ENCODE data around the gene SCD5.

SCD5 gene

DNA sequence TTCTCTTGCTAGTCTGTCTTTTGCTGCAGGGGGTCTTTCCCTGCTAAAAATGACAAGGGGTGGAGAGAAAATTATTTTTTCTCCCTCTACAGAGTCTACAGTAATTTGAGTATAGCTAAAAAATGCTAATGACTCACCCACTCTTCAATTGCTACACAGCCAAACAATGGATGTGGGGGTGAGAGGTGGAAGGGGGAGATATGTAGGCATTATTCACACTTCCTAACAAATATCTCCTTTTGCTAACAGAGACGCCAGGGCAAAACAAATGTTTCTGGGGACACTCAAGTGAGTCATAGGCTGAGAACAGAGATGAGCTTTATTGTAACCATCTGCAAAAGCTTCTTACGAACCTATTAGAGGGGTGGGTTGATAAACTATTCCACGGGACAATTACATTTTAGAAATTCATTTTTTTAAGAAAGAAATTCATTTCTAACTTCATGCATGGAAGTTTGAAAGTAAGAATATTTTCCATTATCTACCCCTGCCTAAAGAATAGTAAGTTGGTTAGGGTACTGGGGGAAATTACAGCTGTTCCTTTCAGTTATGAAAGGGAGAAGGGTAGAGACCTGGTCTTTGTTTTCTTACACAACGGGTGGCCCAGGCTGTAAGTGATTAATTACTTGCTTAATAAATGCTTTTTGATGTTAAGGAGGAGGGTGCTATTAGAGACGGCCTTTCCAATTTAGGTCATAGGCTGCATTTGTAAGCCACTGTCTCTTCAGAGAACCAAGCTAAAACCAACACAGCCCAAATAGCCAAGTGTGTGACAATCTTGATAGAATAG is 12.8 kb downstream of the SCD5 start:
- DNase-seq, result no peak
- no peak overlapping the region for H3K4me3 ChIP-seq
- TF ChIP-seq, protein P1, sequence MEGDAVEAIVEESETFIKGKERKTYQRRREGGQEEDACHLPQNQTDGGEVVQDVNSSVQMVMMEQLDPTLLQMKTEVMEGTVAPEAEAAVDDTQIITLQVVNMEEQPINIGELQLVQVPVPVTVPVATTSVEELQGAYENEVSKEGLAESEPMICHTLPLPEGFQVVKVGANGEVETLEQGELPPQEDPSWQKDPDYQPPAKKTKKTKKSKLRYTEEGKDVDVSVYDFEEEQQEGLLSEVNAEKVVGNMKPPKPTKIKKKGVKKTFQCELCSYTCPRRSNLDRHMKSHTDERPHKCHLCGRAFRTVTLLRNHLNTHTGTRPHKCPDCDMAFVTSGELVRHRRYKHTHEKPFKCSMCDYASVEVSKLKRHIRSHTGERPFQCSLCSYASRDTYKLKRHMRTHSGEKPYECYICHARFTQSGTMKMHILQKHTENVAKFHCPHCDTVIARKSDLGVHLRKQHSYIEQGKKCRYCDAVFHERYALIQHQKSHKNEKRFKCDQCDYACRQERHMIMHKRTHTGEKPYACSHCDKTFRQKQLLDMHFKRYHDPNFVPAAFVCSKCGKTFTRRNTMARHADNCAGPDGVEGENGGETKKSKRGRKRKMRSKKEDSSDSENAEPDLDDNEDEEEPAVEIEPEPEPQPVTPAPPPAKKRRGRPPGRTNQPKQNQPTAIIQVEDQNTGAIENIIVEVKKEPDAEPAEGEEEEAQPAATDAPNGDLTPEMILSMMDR (IDR thresholded peaks at IDR 0.05), result no peak
- H3K9me3 ChIP-seq, result no peaks in the 10 kb centered on the region
- no peaks in the 10 kb centered on the region for H3K36me3 ChIP-seq
- H3K27me3 ChIP-seq, result no peaks in the 10 kb centered on the region
- intact Hi-C loops (cut with DNase I; ENCODE audit: low total_unique reads), result no loop called here
- H3K4me1 ChIP-seq, result peaks cover 0 to 8% (median 2%) of the 10 kb centered on the region in 4 donors
- H3K27ac ChIP-seq, result no peak overlapping the region

DNA sequence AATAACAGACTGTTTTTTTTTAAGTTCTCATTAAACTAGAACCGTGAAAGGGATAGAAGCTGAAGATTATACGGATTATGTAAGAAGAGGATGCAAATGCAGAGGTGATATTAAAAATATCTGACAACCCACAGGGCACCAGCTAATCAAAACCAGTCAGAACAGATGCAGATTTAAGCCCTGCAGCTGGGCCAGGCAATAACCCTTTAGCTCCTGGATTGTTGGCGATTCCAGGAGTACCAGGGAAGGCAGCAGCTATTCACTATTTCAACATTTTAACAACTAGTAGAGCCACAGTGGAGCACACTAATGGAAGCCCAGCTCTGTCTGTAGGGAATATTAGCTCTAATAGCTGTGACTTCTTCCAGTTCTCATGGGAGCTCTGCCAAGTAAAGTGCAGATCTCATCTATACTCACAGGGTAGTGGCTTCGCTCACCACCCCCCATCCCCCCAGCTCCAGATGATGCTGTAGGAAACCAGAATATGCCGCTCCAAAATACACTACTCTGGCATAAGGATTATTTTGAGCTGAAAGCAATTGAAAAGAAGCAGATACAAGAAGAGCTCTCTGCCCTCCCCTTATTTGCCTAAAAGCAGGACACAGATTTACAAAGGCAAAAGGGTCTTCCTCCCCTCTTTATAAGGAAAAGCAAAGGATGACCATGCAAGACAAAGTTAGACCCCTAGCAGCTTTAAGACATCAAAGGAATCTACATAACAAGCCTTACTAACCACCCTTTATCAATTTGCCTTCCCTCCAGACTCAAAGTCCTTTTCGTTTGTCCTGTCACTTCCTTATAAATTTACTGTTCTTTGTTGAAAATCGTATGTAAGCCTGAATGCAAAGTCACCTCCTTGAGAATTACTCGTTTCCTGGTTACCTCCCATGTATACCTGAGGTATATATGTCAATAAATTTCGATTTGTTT is 13.7 kb downstream of the SCD5 start:
- Histone ChIP-seq H3K27ac (no peak overlapping the region), H3K36me3 (no peaks in the 10 kb centered on the region), H3K4me3 (no peak overlapping the region), H3K9me3 (no peaks in the 10 kb centered on the region), H3K4me1 (peaks cover 0 to 10% (median 4%) of the 10 kb centered on the region in 4 donors), H3K27me3 (no peaks in the 10 kb centered on the region)
- intact Hi-C loops (cut with DNase I; ENCODE audit: low total_unique reads), result no loop called here
- DNase-seq, result no peak
- TF ChIP-seq, protein P1 (IDR thresholded peaks at IDR 0.05), result no peak

DNA sequence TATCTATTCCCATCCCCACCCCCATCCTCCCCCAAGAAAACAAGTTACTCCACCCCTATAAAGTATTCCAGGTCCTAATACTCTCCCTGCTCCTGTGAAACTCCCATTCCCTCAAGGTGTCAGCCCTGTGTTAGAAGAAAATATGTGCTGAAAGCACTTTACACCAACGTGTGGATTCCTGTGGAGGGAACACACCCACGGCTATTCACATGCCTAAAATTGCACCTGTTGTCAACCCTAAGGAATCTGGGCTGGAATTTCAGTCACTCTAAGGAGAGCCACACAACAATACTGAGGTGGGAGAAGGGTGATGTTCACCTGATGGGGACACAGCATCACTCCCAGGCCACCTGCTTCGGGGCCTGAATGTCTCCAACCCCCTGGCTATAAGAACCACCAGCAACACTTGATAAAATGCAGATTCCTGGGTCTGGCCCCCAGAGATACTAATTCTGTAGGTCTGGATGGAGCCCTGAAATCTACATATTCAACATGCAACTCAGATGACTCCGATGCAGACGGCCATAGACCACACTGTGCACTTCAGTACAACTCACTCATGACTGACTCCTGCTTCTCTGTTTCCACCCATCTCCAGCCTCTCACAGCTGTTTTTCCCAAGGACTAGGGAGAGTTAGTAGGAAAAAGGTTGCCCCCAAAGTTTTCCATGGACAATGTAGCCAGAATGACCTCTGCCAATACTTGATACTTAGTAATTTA is 15.8 kb downstream of the SCD5 start:
- intact Hi-C loops (cut with DNase I; ENCODE audit: low total_unique reads), result no loop called here
- no peak for DNase-seq
- Histone ChIP-seq H3K27ac (no peak overlapping the region), H3K4me3 (no peak overlapping the region), H3K4me1 (peaks cover 0 to 10% (median 4%) of the 10 kb centered on the region in 4 donors), H3K27me3 (no peaks in the 10 kb centered on the region), H3K36me3 (no peaks in the 10 kb centered on the region), H3K9me3 (no peaks in the 10 kb centered on the region)
- TF ChIP-seq, protein P1 (IDR thresholded peaks at IDR 0.05), result no peak

DNA sequence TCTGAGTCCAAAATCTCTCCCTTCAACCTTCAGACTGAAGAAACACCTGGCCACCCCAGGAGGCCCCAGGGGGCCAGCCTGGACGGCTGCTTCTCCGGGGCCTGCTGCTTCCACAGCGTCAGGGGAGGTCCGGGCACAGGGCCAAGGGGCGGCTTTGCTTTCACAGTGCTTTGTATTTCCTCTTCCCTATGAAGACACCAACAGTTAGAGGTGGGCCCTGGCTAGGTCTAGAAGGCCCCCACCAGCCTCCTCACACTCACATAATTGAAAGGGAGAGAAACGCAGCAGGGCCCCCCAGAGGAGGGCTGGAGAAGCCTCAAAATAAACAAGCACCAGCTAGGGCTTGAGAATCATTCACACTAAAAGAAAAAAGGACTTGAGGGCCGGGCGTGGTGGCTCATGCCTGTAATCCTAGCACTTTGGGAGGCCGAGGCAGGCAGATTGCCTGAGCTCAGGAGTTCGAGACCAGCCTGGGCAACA is 17.8 kb downstream of the SCD5 start:
- no peaks in the 10 kb centered on the region for H3K27me3 ChIP-seq
- H3K27ac ChIP-seq, result no peak overlapping the region
- TF ChIP-seq, protein P1 (IDR thresholded peaks at IDR 0.05), result no peak
- H3K4me3 ChIP-seq, result no peak overlapping the region
- intact Hi-C loops (cut with DNase I; ENCODE audit: low total_unique reads), result no loop called here
- peaks cover 0 to 10% (median 4%) of the 10 kb centered on the region in 4 donors for H3K4me1 ChIP-seq
- DNase-seq, result peak; percentile 68 to 81
- H3K36me3 ChIP-seq, result no peaks in the 10 kb centered on the region
- H3K9me3 ChIP-seq, result no peaks in the 10 kb centered on the region

DNA sequence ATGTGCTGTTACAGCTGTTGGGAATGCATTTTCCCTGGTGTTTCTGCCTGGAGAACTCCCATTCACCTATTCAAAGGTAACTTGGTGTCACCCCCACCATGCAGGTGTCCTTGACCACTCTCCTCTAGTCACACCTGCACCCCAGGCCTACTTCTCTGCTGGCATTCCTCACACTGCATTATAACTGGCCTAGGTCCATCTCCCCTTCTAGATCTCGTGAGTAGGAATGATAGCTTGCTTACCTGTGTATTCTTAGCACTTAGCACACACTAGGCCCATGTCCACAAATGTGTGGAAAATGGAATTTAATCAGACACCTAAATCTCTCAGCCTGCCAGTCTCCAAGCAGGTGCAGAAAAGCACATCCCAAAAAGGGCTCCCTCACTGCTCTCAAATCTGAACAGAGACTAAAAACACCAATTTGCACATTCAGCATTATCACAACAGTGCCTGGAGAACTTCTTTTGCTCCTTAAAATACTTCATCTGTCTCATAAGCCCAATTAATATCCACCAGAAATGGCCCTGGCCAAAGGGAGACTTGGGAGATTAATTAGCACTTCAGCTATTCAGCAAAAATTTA is 18.3 kb downstream of the SCD5 start:
- intact Hi-C loops (cut with DNase I; ENCODE audit: low total_unique reads), result no loop called here
- TF ChIP-seq, protein P1 (IDR thresholded peaks at IDR 0.05), result no peak
- Histone ChIP-seq H3K9me3 (no peaks in the 10 kb centered on the region), H3K4me3 (no peak overlapping the region), H3K4me1 (peaks cover 0 to 10% (median 2%) of the 10 kb centered on the region in 4 donors), H3K27me3 (no peaks in the 10 kb centered on the region), H3K27ac (no peak overlapping the region), H3K36me3 (no peaks in the 10 kb centered on the region)
- DNase-seq, result no peak

Data from tibial artery (tissue), 4 donors.